CD8-positive, alpha-beta memory T cell (primary cell): Measurements from ENCODE around the gene TNNT3. TPM values are rescaled to one million over a fixed set of nuclear protein-coding genes. Genes with fewer than 3 reads are reported as not detected.
A peak's percentile ranks its signal among the peaks of the same experiment; 100 is the strongest.

ENCODE experiments used
- CTCF ChIA-PET: fragments of 350-600 bp; sonication (Branson Sonifier 250); formaldehyde crosslinking; loops from one replicate; lab custom pipeline; 2021; ENCODE audit warnings: antibody characterized with exemption; lab: Charles Lee
- POLR2A ChIA-PET: fragments of 350-600 bp; sonication (Branson Sonifier 250); formaldehyde crosslinking; loops from one replicate; lab custom pipeline; 2021; ENCODE audit warnings: antibody characterized with exemption; lab: Charles Lee
- DNase-seq, 5 donors: peaks; one replicate each; pipeline versions ENCODE4 v3.0.0 to v3.0.0-alpha.2; 2020 to 2022; ENCODE audit warnings: mixed read lengths in 1 of 5
- H3K27ac ChIP-seq: one replicate; pipeline ENCODE4 v1.7.0; 2013; ENCODE audit warnings: low read depth, mild to moderate bottlenecking, low read length, moderate library complexity
- H3K27me3 ChIP-seq: 2 replicates; pipeline ENCODE4 v1.7.0; 2013; ENCODE audit warnings: low read length, mild to moderate bottlenecking; ENCODE audit not compliant: insufficient read depth, poor library complexity, severe bottlenecking
- H3K36me3 ChIP-seq: 2 replicates; pipeline ENCODE4 v1.7.0; 2013; ENCODE audit warnings: mild to moderate bottlenecking, low read length, moderate library complexity; ENCODE audit not compliant: insufficient read depth
- H3K4me1 ChIP-seq: 2 replicates; pipeline ENCODE4 v1.7.0; 2013; ENCODE audit warnings: mild to moderate bottlenecking, low read length, moderate library complexity; ENCODE audit not compliant: insufficient read depth
- H3K4me3 ChIP-seq: 2 replicates; pipeline ENCODE4 v1.7.0; 2013; ENCODE audit warnings: mild to moderate bottlenecking, low read length
- H3K9me3 ChIP-seq: 2 replicates; pipeline ENCODE4 v1.7.0; 2013; ENCODE audit warnings: mild to moderate bottlenecking, low read length
- H3K27ac Mint-ChIP-seq, 8 donors: one replicate each; pipeline ENCODE4 v1.8.0; 2020 to 2021; ENCODE audit warnings: mixed read lengths in 8 of 8, mild to moderate bottlenecking in 6 of 8, inconsistent platforms in 3 of 8, moderate library complexity in 3 of 8
- H3K27me3 Mint-ChIP-seq, 2 donors: one replicate each; pipeline ENCODE4 v1.8.0; 2020 to 2021; ENCODE audit warnings: mixed read lengths in 2 of 2, mild to moderate bottlenecking in 1 of 2, moderate library complexity in 1 of 2
- H3K36me3 Mint-ChIP-seq, 3 donors: one replicate each; pipeline ENCODE4 v1.8.0; 2020 to 2021; ENCODE audit warnings: mixed read lengths in 3 of 3, inconsistent platforms in 1 of 3, mild to moderate bottlenecking in 1 of 3
- H3K4me1 Mint-ChIP-seq, 3 donors: one replicate each; pipeline ENCODE4 v1.8.0; 2020 to 2021; ENCODE audit warnings: mixed read lengths in 3 of 3, inconsistent platforms in 1 of 3, mild to moderate bottlenecking in 1 of 3
- H3K4me3 Mint-ChIP-seq, 7 donors: one replicate each; pipeline ENCODE4 v1.8.0; 2020 to 2021; ENCODE audit warnings: mixed read lengths in 7 of 7, mild to moderate bottlenecking in 6 of 7, moderate library complexity in 4 of 7, inconsistent platforms in 2 of 7
- H3K9me3 Mint-ChIP-seq, 5 donors: one replicate each; pipeline ENCODE4 v1.8.0; 2020 to 2022; ENCODE audit warnings: mixed read lengths in 5 of 5, mild to moderate bottlenecking in 3 of 5, moderate library complexity in 2 of 5, inconsistent platforms in 1 of 5
- polyA plus RNA-seq: library from polyadenylated mRNA; unstranded; fragments of 300-500 nt; fragmentation: Illumina TruSeq; gene quantifications from one replicate; pipeline ENCODE4 v1.2.3, GENCODE V29; 2021
- total RNA-seq, 2 experiments: library from RNA; stranded (reverse); gene quantifications; one replicate each; pipeline ENCODE4 v1.2.3, GENCODE V29; 2021

The TNNT3 gene
- total and polyA plus RNA-seq, 3 experiments from 2014 or later = 1.4 to 1.6 TPM; not detected in 1

DNA sequence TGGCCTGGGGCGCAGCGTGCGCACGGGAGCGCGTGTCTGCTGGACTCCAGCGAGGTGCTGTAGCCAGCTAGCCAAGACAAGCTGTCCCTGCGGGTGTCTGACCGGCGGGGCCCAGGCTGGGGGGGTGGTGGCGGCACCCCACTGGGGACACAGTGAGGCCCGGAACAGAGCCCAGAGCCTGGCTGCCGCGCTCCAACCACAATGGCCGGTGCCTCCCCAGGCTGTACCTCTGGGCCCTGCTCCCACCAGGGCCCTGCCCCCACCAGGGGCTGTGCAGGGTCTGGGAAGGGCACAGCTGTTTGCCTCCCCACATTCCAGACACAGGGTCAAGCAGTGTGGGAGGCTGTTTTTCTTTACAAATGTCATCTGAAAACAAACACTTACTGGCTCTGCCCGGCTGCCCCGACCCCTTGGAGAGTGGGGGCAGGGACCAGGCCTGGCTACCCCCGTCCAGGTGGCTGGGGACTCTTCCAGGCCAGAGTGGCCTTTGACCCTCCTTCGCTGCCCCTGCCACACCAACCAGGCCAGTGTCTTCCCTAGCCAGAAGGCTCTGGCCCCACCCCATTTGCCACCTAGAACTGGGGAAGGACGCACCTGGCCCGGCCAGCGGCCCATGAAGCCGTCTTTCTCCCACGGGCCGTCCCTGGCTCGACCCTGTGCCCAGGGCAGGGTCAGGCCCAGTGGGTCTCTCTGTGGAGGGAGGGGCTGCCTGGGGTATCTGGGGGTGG lies 63.5 kb downstream of the TNNT3 start:
- Mint-ChIP-seq H3K27me3 (no peaks in the 10 kb centered on the region), H3K4me1 (no peaks in the 10 kb centered on the region), H3K36me3 (no peaks in the 10 kb centered on the region), H3K9me3 (no peaks in the 10 kb centered on the region), H3K27ac (no peak overlapping the region), H3K4me3 (no peak overlapping the region)
- no peak for DNase-seq
- ChIA-PET POLR2A (no interaction called here), CTCF (no interaction called here)
- Histone ChIP-seq H3K27me3 (no peaks in the 10 kb centered on the region), H3K9me3 (no peaks in the 10 kb centered on the region), H3K36me3 (no peaks in the 10 kb centered on the region), H3K4me3 (no peak overlapping the region), H3K4me1 (no peaks in the 10 kb centered on the region), H3K27ac (no peak overlapping the region)

DNA sequence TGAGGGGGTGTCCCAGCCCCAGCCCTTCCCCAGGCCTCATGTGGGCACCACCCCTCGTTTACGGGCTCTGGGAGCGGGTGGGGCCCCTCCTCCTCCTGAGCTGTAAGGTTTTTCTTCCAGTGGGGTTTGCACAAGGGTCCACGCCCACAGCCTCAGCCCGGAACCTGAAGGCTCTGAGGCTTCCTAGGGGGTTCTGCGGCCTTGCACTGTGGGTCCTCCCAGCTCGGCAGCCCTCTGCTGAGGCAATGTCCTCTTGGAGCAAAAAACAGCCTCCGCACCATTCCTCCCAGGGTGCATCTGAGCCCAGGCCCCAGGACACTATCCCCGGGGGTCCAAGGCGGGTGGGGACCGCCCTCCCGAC lies 64.1 kb downstream of the TNNT3 start:
- no peaks in the 10 kb centered on the region for H3K4me1 Mint-ChIP-seq
- no peaks in the 10 kb centered on the region for H3K9me3 Mint-ChIP-seq
- Histone ChIP-seq H3K36me3 (no peaks in the 10 kb centered on the region), H3K4me1 (no peaks in the 10 kb centered on the region), H3K27ac (no peak overlapping the region), H3K27me3 (no peaks in the 10 kb centered on the region), H3K4me3 (no peak overlapping the region), H3K9me3 (no peaks in the 10 kb centered on the region)
- H3K4me3 Mint-ChIP-seq = no peak overlapping the region
- H3K27ac Mint-ChIP-seq = no peak overlapping the region
- CTCF ChIA-PET = interaction anchor here (0.7 kb wide), 1 partner anchor 167 kb away, joined by 3 read pairs; no protein-coding TSS in a partner anchor
- peak in 1 of 5 donors; percentile 3 for DNase-seq
- H3K27me3 Mint-ChIP-seq = no peaks in the 10 kb centered on the region
- H3K36me3 Mint-ChIP-seq = no peaks in the 10 kb centered on the region
- POLR2A ChIA-PET = no interaction called here

DNA sequence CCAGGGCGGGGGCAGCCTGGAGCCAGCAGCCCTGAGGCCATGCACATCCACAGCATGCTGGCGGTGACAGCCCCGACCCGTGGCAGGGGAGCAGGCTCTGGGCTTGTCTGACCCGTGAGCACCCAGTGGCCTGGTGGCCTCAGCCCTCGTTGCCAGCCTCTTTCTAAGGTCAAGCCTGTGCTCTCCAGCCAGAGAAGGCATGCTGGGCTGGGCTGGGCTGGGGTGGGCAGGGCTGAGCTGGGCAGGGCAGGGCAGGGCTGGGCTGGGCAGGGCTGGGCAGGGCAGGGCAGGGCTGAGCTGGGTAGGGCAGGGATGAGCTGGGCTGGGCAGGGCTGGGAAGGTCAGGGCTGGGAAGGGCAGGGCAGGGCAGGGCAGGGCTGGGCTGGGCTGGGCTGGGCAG lies 67.5 kb downstream of the TNNT3 start:
- Histone ChIP-seq H3K4me1 (no peaks in the 10 kb centered on the region), H3K9me3 (no peaks in the 10 kb centered on the region), H3K4me3 (no peak overlapping the region), H3K27me3 (no peaks in the 10 kb centered on the region), H3K36me3 (no peaks in the 10 kb centered on the region), H3K27ac (no peak overlapping the region)
- CTCF ChIA-PET = no interaction called here
- no peaks in the 10 kb centered on the region for H3K9me3 Mint-ChIP-seq
- H3K36me3 Mint-ChIP-seq = no peaks in the 10 kb centered on the region
- H3K4me3 Mint-ChIP-seq = no peak overlapping the region
- no peak overlapping the region for H3K27ac Mint-ChIP-seq
- H3K27me3 Mint-ChIP-seq = no peaks in the 10 kb centered on the region
- DNase-seq = no peak
- POLR2A ChIA-PET = no interaction called here
- no peaks in the 10 kb centered on the region for H3K4me1 Mint-ChIP-seq

DNA sequence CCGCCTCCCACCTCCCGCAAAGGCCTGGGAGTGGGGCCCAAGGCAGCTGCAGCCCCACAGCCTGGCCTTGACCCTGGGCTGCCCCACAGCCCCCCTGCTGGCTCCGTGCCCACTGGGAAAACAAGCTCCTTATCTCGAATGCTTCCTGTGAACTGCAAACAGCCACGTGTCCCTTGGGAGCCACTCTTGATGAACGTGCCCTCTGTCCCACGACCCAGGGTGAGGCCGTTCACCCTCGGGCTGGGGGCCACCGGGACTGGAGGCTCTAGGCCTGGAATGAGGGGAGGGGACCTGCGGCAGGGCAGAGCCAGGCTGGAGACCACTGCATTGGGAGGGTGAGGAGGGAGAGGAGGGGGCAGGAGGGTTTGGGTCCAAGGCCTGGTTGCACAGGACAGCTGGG lies 68.7 kb downstream of the TNNT3 start:
- Mint-ChIP-seq H3K4me3 (no peak overlapping the region), H3K9me3 (no peaks in the 10 kb centered on the region), H3K4me1 (no peaks in the 10 kb centered on the region), H3K27me3 (no peaks in the 10 kb centered on the region), H3K36me3 (no peaks in the 10 kb centered on the region), H3K27ac (no peak overlapping the region)
- no peak overlapping the region for H3K4me3 ChIP-seq
- ChIA-PET CTCF (no interaction called here), POLR2A (no interaction called here)
- no peaks in the 10 kb centered on the region for H3K4me1 ChIP-seq
- H3K36me3 ChIP-seq = no peaks in the 10 kb centered on the region
- DNase-seq = no peak
- H3K27me3 ChIP-seq = no peaks in the 10 kb centered on the region
- H3K27ac ChIP-seq = no peak overlapping the region
- no peaks in the 10 kb centered on the region for H3K9me3 ChIP-seq

Other genes with a start within 250 kb of the TNNT3 start
- not detected for gene KRTAP5-6, start 222.5 kb upstream of the TNNT3 start, total RNA-seq
- not detected for gene KRTAP5-6, start 222.5 kb upstream of the TNNT3 start, polyA plus RNA-seq
- under 1 TPM; 0.39 to 0.95 TPM for gene IFITM10, start 169.1 kb upstream of the TNNT3 start, total RNA-seq
- gene IFITM10, start 169.1 kb upstream of the TNNT3 start, polyA plus RNA-seq = 0.10 TPM
- 100 to 1,000 TPM; 110 to 116 TPM for gene CTSD, start 155.8 kb upstream of the TNNT3 start, total RNA-seq
- 206 TPM for gene CTSD, start 155.8 kb upstream of the TNNT3 start, polyA plus RNA-seq
- gene SYT8, start 84.7 kb upstream of the TNNT3 start, total RNA-seq = not detected
- not detected for gene SYT8, start 84.7 kb upstream of the TNNT3 start, polyA plus RNA-seq
- gene TNNI2, start 80.7 kb upstream of the TNNT3 start, total RNA-seq = under 1 TPM in 1 of 2 experiments, not detected in 1; 0.33 TPM
- not detected for gene TNNI2, start 80.7 kb upstream of the TNNT3 start, polyA plus RNA-seq
- gene LSP1, start 66.6 kb upstream of the TNNT3 start, total RNA-seq = 100 to 1,000 TPM; 226 to 230 TPM
- 496 TPM for gene LSP1, start 66.6 kb upstream of the TNNT3 start, polyA plus RNA-seq
- not detected for gene PRR33, start 27.8 kb upstream of the TNNT3 start, total RNA-seq
- 0.17 TPM for gene PRR33, start 27.8 kb upstream of the TNNT3 start, polyA plus RNA-seq
- gene MRPL23, start 27.6 kb downstream of the TNNT3 start, total RNA-seq = 100 to 1,000 TPM; 127 to 129 TPM
- gene MRPL23, start 27.6 kb downstream of the TNNT3 start, polyA plus RNA-seq = 9.3 TPM
- gene H19, start 78.1 kb downstream of the TNNT3 start, total RNA-seq = not detected
- gene H19, start 78.1 kb downstream of the TNNT3 start, polyA plus RNA-seq = not detected
- 1 to 10 TPM; 3.3 to 3.5 TPM for gene IGF2, start 219.7 kb downstream of the TNNT3 start, total RNA-seq
- gene IGF2, start 219.7 kb downstream of the TNNT3 start, polyA plus RNA-seq = not detected
- gene INS, start 241.5 kb downstream of the TNNT3 start, total RNA-seq = not detected
- gene INS, start 241.5 kb downstream of the TNNT3 start, polyA plus RNA-seq = not detected